Medulla oblongata (tissue), 1 donor: ENCODE results near the gene OR10G3.

Experiments used
- DNase-seq: peaks from one replicate; pipeline ENCODE4 v3.0.0-alpha.2; 2015; ENCODE audit errors: extremely low spot score

Gene OR10G3

DNA sequence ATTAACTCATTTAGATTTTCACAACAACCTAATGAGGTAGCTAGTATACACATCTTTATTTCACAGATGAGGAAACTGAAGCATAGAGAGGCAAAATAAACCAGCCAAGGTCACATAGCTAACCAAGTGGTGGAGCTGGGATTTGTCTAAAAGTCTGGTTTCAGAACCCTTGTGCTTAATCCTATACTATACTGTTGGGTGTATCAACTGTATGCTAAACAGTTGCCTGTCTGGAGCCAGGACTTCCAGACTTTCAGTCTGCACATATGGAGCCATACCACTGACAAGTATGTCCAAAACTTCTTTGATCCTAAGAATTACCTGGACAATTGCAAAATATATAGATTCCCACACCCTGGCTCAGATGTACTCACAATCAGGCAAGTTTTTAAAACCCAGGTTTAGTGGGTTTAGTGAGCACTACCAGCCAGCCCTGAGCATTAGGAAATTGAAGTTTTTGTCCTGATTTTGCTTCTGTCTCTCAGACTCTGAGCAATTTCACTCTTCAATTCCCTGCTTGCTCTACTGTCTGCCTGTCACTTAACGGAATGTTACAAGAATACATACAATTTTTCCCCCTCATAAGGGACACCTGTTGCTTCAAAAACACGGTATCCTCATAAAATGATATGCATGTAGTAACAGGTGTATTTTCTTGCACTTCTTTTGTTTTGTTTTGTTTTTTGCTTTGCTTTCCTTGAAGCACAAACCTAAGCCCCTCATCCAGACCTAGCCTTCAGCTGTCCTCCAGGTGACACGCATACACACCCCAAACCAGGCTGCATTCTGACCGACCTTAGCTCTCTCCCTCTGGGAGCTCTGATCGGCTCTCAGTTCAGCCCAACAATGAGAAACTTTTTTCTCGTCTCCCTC is 44.1 kb downstream of the OR10G3 start:
- DNase-seq: no peak

- DNase-seq: no peak
Measured at GRCh38 chr14:21534576-21534975, 45.3 kb downstream of the OR10G3 start.

- DNase-seq: no peak
Measured at GRCh38 chr14:21533294-21533693, 46.6 kb downstream of the OR10G3 start.

GRCh38 chr14:21529515-21529914 is 50.4 kb downstream of the OR10G3 start:
- no peak for DNase-seq

- no peak for DNase-seq
Measured at GRCh38 chr14:21528381-21529348, 51.2 kb downstream of the OR10G3 start.

DNA sequence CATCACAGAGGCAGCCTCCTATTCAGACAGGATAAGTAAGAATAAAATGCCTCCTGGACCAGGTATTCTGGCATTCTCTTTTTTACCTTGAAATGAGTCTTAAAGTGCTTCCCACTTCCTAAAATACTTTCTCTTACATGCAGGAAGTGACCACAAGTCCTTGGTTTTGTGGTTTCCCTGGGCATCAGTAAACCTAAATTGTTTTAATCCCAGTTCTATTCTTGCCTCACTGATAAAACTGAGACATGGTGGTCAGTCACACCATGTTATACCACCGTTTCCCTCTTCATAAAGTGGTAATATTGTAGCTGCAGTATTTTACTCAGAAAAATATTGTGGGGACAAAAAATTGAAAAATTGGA is 52.6 kb downstream of the OR10G3 start:
- no peak for DNase-seq

DNA sequence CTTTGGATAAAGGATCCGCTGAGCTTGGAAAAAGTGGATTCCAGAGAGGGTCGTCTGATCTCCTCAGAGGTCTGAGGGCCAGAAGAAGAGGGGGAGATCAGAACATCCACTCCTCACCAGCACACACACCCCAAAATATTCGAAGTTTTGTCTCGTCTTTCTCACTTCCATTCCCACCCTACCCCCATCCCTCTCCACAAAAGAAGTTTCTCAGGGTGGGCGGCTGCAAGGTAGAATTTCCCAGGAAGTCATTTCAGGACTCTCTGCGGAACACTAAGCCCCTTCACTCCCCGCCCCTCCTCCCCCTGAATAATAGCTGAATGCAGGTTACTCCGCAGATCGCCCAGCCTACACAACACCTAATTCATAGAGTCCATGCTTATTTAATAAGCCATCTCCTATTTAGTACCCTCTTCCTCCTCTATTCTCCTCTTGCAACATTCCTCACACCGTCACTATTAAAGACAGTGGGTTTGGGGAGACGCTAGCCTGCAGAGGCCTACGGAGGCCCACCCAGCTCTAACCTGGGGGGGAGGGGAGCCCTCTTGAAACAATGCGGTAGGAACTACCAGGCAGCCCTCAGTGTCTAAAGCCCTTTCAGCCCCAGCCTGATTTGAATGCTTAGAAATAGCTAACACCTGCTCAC is 53.1 kb downstream of the OR10G3 start:
- no peak for DNase-seq

GRCh38 chr14:21525962-21526671 is 53.8 kb downstream of the OR10G3 start, which contains the start of gene SALL2:
Gene SALL2, minus strand, starts transcription at chr14:21526346. Its CDS starts 219 bp downstream, at chr14:21526127.
- peak; percentile 87 for DNase-seq

DNA sequence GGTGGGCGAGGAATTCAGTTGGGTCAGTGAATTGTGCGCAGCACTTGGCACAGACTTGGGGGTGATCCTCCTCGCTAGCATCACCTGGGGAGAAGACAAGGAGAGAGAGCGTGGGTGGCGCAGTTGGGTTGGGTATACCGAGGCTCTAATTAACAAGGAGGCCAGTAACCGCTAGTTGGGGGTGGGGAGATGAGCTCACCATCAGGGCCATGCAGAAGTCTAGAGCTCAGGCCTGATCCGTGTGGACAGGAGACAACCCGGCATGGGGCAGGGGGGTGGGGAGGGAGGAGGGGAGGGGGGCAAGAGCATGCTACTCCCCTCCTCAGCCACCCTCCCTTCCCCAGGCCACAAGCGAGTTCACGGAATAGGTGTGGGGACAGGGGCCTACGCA is 54.3 kb downstream of the OR10G3 start:
- DNase-seq: peak; percentile 32

GRCh38 chr14:21524575-21525490 is 55.0 kb downstream of the OR10G3 start:
- DNase-seq: peak; percentile 40

- no peak for DNase-seq
Measured at GRCh38 chr14:21523203-21523602, 56.7 kb downstream of the OR10G3 start.

GRCh38 chr14:21521501-21521900 is 58.4 kb downstream of the OR10G3 start:
- DNase-seq: no peak

GRCh38 chr14:21520767-21521166 is 59.1 kb downstream of the OR10G3 start:
- DNase-seq: no peak

DNA sequence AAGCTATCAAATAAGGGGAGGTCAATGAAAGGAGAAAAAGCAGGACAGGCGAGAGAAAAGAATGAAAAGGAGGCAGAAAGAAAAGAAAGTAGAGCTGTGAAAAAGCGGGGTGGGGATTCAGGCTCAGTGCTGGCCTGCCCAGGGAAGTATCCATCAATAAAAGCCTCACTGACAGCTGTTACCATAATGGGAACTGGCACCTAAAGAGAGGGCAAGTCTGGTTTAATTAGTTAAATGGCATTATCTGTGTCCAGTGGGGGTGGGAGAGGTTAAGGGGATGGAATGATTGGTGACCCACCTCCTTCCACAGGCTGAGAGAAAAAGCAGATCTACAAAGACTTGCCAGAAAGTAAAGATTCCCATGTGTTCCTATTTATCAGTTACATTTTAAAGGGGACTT is 61.2 kb downstream of the OR10G3 start:
- no peak for DNase-seq
